Muscle of leg (tissue), 11 donors: ENCODE measurements around the gene GRK2. TPM values are rescaled to one million over a fixed set of nuclear protein-coding genes. Genes with fewer than 3 reads are reported as not detected.

Source experiments
- DNase-seq: peaks from one replicate; pipeline ENCODE4 v3.0.0; 2013
- H3K27ac ChIP-seq: one replicate; pipeline ENCODE4 v1.5.1; 2013; ENCODE audit warnings: mild to moderate bottlenecking, low read length, control low read depth
- H3K27me3 ChIP-seq: one replicate; pipeline ENCODE4 v1.6.1; 2013; ENCODE audit warnings: low read length; ENCODE audit not compliant: control insufficient read depth, insufficient read depth
- H3K36me3 ChIP-seq: one replicate; pipeline ENCODE4 v1.6.1; 2013; ENCODE audit warnings: low read length; ENCODE audit not compliant: control insufficient read depth, insufficient read depth
- H3K4me1 ChIP-seq: one replicate; pipeline ENCODE4 v1.6.1; 2013; ENCODE audit warnings: low read length; ENCODE audit not compliant: control insufficient read depth, insufficient read depth
- H3K4me3 ChIP-seq: one replicate; pipeline ENCODE4 v1.5.1; 2013; ENCODE audit warnings: low read length, control low read depth
- H3K9me3 ChIP-seq: replicated peaks from 2 replicates; pipeline ENCODE4 v1.6.1; 2013; ENCODE audit warnings: low read depth, low read length; ENCODE audit not compliant: control insufficient read depth
- WGBS: methylation state at CpG from one replicate; pipeline ENCODE4 v1.1.5; 2013; ENCODE audit warnings: missing lambda C conversion rate; ENCODE audit not compliant: insufficient coverage; 5-methylcytosine and 5-hydroxymethylcytosine counted together
- polyA plus RNA-seq, 8 donors: library from polyadenylated mRNA; unstranded; fragments of 120-200 nt; gene quantifications; one replicate each; pipeline versions ENCODE4 v1.2.1 to v1.2.3, GENCODE V29; 2013; ENCODE audit warnings: inconsistent platforms in 1 of 8, low replicate concordance in 1 of 8; ENCODE audit not compliant: insufficient read length in 8 of 8, insufficient read depth in 1 of 8
- total RNA-seq: library from RNA; stranded (reverse); fragments of 120-200 nt; gene quantifications from one replicate; pipeline ENCODE4 v1.2.4, GENCODE V29; 2013

The GRK2 gene
- total and polyA plus RNA-seq, 9 donors = 31.7 to 62.9 (median 58.3) TPM

DNA sequence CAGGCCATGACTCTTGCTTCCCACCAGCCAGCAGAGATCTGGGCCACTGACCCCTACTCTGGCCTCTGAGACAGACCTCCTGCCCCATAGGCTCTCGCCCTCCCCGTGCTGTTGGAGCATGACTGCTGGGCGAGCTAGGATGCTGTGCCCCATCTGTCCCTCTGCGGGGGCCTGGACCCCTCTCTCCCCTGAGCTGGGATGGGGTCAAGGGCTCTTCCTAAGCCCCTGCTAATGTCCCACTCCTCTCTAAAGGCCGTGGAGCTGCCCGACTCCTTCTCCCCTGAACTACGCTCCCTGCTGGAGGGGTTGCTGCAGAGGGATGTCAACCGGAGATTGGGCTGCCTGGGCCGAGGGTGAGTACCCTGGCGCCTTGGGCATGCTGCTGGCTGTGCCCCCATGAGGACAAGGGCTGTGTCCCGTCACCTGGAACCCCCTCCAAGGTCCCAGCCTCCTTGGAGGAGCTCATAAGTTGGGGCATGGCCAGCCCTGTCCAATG lies 16.7 kb downstream of the GRK2 start:
- WGBS = 85% methylated on average over 9 of the region's 11 CpGs
- Histone ChIP-seq H3K36me3 (peaks cover 92% of the 10 kb centered on the region), H3K27ac (no peak overlapping the region), H3K9me3 (no peaks in the 10 kb centered on the region), H3K27me3 (no peaks in the 10 kb centered on the region), H3K4me1 (peaks cover 39% of the 10 kb centered on the region), H3K4me3 (no peak overlapping the region)
- DNase-seq = no peak

DNA sequence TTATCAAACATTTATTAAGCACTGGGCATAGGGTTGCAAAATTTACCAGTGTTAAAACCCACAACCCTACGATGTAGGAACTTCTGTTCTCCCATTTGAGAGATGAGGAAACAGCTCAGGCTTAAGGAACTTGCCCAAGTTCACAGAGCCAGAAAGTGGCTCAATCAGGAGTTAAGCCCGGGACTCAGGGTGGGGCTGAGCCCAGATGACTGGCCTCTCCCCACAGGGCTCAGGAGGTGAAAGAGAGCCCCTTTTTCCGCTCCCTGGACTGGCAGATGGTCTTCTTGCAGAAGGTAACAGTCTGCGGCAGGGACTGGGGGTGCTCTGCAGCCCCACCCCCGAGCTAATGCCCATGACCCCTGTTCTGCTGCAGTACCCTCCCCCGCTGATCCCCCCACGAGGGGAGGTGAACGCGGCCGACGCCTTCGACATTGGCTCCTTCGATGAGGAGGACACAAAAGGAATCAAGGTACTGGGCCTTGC lies 17.2 kb downstream of the GRK2 start:
- Histone ChIP-seq H3K27ac (peak overlapping the region; percentile 7), H3K36me3 (peaks cover 86% of the 10 kb centered on the region), H3K4me3 (no peak overlapping the region), H3K4me1 (peaks cover 38% of the 10 kb centered on the region), H3K9me3 (no peaks in the 10 kb centered on the region), H3K27me3 (no peaks in the 10 kb centered on the region)
- WGBS = 81% methylated on average over 9 of the region's 13 CpGs
- DNase-seq = no peak

DNA sequence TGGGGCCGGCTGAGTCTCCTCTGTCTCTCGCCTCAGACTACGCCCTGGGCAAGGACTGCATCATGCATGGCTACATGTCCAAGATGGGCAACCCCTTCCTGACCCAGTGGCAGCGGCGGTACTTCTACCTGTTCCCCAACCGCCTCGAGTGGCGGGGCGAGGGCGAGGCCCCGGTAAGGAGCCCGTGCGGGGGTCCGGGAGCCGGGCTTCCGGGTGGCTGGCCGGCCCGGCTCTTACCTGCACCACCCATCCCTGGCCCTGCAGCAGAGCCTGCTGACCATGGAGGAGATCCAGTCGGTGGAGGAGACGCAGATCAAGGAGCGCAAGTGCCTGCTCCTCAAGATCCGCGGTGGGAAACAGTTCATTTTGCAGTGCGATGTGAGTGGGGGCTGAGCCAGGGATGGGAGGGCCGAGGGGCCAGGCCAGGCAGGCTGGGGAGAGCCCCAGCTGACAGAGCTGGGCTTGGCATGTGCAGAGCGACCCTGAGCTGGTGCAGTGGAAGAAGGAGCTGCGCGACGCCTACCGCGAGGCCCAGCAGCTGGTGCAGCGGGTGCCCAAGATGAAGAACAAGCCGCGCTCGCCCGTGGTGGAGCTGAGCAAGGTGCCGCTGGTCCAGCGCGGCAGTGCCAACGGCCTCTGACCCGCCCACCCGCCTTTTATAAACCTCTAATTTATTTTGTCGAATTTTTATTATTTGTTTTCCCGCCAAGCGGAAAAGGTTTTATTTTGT lies 18.7 kb downstream of the GRK2 start:
- Histone ChIP-seq H3K27me3 (no peaks in the 10 kb centered on the region), H3K4me3 (no peak overlapping the region), H3K9me3 (no peaks in the 10 kb centered on the region), H3K36me3 (peaks cover 72% of the 10 kb centered on the region), H3K27ac (no peak overlapping the region), H3K4me1 (peaks cover 37% of the 10 kb centered on the region)
- no peak for DNase-seq
- 82% methylated on average over 34 of the region's 45 CpGs for WGBS

DNA sequence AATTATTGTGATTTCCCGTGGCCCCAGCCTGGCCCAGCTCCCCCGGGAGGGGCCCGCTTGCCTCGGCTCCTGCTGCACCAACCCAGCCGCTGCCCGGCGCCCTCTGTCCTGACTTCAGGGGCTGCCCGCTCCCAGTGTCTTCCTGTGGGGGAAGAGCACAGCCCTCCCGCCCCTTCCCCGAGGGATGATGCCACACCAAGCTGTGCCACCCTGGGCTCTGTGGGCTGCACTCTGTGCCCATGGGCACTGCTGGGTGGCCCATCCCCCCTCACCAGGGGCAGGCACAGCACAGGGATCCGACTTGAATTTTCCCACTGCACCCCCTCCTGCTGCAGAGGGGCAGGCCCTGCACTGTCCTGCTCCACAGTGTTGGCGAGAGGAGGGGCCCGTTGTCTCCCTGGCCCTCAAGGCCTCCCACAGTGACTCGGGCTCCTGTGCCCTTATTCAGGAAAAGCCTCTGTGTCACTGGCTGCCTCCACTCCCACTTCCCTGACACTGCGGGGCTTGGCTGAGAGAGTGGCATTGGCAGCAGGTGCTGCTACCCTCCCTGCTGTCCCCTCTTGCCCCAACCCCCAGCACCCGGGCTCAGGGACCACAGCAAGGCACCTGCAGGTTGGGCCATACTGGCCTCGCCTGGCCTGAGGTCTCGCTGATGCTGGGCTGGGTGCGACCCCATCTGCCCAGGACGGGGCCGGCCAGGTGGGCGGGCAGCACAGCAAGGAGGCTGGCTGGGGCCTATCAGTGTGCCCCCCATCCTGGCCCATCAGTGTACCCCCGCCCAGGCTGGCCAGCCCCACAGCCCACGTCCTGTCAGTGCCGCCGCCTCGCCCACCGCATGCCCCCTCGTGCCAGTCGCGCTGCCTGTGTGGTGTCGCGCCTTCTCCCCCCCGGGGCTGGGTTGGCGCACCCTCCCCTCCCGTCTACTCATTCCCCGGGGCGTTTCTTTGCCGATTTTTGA lies 19.5 kb downstream of the GRK2 start:
- no peak overlapping the region for H3K4me3 ChIP-seq
- peaks cover 71% of the 10 kb centered on the region for H3K36me3 ChIP-seq
- 82% methylated on average over 23 of the region's 39 CpGs for WGBS
- H3K27me3 ChIP-seq = no peaks in the 10 kb centered on the region
- no peaks in the 10 kb centered on the region for H3K9me3 ChIP-seq
- H3K4me1 ChIP-seq = peaks cover 37% of the 10 kb centered on the region
- DNase-seq = no peak
- H3K27ac ChIP-seq = no peak overlapping the region

DNA sequence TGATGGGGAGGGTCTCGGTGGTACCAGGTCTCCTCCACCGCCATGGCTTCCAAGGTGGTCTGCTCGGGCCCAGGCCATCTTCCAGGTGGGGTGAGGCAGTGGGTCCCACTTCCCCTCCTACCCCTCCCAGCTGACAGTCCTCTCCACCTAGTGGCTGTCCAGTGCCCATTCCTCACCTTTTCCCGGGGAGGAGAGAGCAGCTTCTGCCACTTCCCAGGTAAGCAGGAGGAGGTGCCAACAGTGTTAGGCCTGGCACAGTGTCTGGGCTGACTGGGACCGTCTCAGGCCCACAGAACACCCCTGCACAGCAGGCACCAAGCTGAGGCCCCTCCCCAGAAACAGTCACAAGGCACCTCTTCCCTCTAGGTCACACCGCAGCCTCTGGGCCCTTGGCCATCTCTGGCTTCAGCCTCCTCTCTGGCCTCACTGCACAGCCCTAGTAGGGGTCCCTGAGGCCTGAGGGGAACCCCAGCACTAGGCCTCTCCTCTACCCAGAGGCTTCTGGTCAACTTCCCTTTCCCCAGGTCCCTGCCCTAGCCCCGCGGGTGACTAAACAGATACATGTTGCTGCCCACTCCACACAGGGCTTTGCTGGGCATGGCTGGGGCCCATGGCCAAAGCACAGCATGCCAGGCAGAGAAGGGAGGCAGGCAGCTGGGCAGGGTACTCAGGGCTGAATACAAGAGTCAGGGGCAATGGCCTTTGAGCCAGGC lies 20.5 kb downstream of the GRK2 start:
- WGBS = 52% methylated on average over 3 of the region's 8 CpGs
- H3K36me3 ChIP-seq = peaks cover 69% of the 10 kb centered on the region
- no peaks in the 10 kb centered on the region for H3K9me3 ChIP-seq

DNA sequence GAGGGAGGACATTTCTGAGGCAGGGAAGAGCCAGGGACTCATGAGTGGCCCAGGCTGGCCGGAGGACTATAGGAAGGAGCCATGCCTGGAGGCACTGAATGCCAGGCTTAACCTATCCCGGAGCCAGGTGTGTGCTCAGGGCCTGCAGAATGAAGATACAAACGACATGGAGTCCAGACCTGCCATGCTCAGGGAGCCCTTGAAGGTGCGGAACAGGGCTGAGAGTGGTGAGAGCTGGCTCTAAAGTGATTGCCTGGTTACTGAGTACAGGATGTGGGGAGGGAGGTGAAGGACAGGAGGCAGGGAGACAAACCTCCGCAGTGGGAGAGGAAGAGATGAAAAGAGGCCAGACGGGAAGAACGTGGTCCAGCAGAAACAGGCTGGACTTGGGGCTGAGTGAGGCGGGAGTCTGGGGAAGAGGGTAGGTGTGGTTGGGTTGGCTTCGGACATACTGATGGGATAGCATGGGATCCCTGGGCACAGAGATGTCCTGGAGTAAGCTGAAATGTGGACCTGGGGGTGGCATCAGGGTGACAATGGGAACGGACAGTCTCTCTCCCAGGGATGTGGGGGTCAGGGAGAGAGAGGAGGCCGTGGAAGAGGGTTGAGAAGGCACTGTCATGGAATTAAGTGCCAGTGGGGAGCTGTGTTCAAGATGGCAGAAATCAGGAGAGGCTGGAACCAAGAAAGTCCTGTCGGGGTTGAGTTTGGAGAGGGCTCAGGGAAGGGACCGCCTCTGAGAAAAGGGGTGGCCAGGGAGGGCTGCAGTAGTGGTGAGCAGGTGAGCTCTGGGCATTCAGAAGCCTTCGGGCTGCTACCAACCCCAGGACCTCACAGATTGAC lies 21.3 kb downstream of the GRK2 start:
- peaks cover 69% of the 10 kb centered on the region for H3K36me3 ChIP-seq
- peak overlapping the region; percentile 97 for H3K27ac ChIP-seq
- WGBS = 62% methylated on average over 14 of the region's 14 CpGs
- DNase-seq = no peak
- peak overlapping the region; percentile 84 for H3K4me3 ChIP-seq
- H3K4me1 ChIP-seq = peaks cover 46% of the 10 kb centered on the region
- H3K27me3 ChIP-seq = no peaks in the 10 kb centered on the region
- H3K9me3 ChIP-seq = no peaks in the 10 kb centered on the region

More for the DNA sequence above, 20.5 kb downstream of the GRK2 start:
- H3K27ac ChIP-seq = peak overlapping the region; percentile 97
- H3K4me3 ChIP-seq = no peak overlapping the region
- no peak for DNase-seq
- peaks cover 42% of the 10 kb centered on the region for H3K4me1 ChIP-seq
- H3K27me3 ChIP-seq = no peaks in the 10 kb centered on the region

DNA sequence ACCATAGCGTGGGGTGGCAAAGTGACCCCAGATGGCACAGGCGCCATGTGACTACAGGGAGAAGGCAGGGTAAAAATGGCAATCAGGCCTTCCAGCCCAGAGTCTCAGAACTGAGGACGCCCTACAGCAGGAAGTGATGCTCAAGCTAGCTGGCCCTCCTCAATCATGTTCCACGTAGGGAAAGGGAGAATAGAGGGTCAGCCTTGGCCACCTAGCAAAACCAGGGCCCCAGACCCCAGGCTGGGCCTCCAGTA lies 21.9 kb downstream of the GRK2 start:
- H3K4me1 ChIP-seq = peaks cover 46% of the 10 kb centered on the region
- DNase-seq = no peak
- peaks cover 63% of the 10 kb centered on the region for H3K36me3 ChIP-seq
- no peaks in the 10 kb centered on the region for H3K9me3 ChIP-seq
- peak overlapping the region; percentile 84 for H3K4me3 ChIP-seq
- no peaks in the 10 kb centered on the region for H3K27me3 ChIP-seq
- WGBS = 8% methylated on average over 2 of the region's 4 CpGs
- H3K27ac ChIP-seq = peak overlapping the region; percentile 97

DNA sequence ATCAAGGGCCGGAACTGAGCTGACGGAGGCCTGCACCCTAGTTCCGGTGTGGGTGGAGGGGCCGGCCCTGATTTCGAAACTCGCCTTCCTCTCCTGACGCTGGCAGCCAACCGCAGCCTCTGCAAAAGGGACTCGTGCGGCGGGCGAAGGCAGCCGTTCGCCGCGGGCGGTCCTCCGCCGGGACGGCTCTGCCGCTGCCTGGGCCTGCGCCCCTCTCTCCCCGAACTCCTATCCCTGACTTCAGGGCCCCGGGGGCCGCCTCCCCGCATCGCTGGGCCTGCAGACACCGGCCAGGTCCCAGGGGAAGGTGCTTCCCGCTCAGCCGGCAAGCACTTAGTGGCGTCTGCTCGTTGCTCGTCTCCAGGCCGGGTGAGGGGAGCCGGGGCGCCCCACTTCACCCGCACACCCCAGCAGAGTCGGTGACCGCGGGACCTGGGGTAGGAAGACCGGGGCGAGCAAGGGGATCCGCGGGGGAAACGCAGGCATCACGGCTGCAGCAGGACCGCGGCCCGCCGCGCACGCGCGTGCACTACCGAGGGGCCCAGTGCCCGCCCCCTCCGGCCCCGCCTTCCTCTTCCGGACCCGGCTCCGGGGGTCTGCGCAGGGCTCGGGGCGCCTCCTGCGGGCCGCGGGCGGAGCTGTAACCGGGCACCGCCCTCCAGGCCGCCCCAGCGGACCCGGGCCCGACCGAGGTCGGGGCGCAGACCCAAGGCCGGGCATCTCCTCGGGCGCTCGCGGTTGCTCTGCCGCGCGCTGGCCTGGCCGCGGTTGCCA lies 22.4 kb downstream of the GRK2 start:
- under 1% methylated on average over 72 of the region's 87 CpGs for WGBS
- peak; percentile 95 for DNase-seq
- Histone ChIP-seq H3K4me1 (peaks cover 44% of the 10 kb centered on the region), H3K27ac (peak overlapping the region; percentile 97), H3K27me3 (no peaks in the 10 kb centered on the region), H3K4me3 (peak overlapping the region; percentile 84), H3K9me3 (no peaks in the 10 kb centered on the region), H3K36me3 (peaks cover 61% of the 10 kb centered on the region)

DNA sequence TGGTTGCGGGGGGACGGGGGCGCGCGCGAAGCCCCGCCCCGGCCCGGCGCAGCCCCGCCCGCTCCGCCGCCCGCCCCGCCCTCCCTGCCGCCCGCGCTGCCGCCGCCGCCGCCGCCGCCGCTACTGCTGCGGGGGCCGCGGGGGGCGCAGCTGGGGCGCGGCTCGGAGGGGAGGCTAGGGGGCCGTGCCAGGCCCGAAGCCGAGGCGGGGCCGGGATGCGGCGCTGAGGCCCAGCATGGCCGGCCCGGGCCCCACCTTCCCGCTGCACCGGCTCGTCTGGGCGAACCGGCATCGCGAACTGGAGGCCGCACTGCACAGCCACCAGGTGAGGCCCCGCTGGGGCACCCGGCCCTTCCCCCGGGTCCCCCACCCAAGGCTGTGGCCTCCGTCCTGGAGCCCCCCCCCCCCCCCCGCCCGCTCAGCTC lies 23.0 kb downstream of the GRK2 start, which contains the start of gene ANKRD13D:
Gene ANKRD13D, plus strand, starts transcription at position 78 of the 425 bp plus-strand sequence. Its CDS starts 158 bp downstream, at position 236.
- peaks cover 42% of the 10 kb centered on the region for H3K4me1 ChIP-seq
- WGBS = under 1% methylated on average over 46 of the region's 56 CpGs
- no peak for DNase-seq
- no peaks in the 10 kb centered on the region for H3K9me3 ChIP-seq
- no peaks in the 10 kb centered on the region for H3K27me3 ChIP-seq
- H3K4me3 ChIP-seq = peak within 1 kb of the TSS; percentile 84
- peaks cover 55% of the 10 kb centered on the region for H3K36me3 ChIP-seq
- peak within 1 kb of the TSS; percentile 97 for H3K27ac ChIP-seq
